GM19043 (cell line): ENCODE results near the gene SLC35E4.

Experiments used
- ATAC-seq: cut with Tn5 transposase; IDR thresholded peaks from one replicate; pipeline ENCODE4 v1.9.1; 2021; ENCODE audit warnings: low read depth; ENCODE audit not compliant: unreplicated experiment

SLC35E4 gene

DNA sequence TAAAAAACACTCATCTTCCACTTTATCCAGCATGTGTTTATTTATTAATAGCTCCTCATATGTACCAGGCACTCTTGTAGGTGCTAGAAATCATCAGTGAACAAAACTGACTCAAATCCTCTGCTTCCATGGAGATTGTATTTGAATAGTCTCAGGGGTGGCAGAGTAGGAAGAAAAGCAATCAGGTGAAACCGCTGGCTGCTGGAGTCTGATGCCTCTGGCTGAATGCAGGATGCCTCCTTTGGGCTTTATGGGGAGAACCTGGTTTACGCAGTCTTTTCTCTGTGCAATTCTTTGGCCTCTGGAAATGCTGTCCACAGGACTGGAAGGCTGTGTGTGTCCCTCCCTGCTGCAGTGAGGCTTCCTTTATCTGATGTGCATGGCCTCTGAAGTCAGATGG, 46.2 kb downstream of the SLC35E4 start:
- ATAC-seq, result no peak

GRCh38 chr22:30685178-30685577, 49.6 kb downstream of the SLC35E4 start:
- no peak for ATAC-seq

- ATAC-seq, result no peak
Observed at GRCh38 chr22:30687358-30687757, 51.8 kb downstream of the SLC35E4 start.

DNA sequence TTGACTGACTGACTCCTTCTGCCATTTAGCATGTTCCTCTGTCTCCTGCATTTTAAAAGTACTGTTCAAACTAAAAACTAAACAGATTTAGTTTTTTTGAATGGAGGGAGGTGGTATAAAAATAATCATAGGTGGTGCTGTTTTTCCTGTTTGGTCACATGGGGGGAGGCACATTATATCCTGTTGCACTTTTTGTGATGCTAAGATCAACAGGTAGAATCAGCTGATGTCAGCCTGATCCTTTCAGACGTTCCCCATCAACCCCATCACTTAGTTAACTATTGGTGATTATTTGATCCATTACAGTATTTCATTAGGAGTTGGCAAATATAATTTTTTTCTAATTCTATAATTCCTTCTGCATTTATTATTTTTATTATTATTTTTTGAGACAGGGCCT, 54.0 kb downstream of the SLC35E4 start:
- no peak for ATAC-seq

DNA sequence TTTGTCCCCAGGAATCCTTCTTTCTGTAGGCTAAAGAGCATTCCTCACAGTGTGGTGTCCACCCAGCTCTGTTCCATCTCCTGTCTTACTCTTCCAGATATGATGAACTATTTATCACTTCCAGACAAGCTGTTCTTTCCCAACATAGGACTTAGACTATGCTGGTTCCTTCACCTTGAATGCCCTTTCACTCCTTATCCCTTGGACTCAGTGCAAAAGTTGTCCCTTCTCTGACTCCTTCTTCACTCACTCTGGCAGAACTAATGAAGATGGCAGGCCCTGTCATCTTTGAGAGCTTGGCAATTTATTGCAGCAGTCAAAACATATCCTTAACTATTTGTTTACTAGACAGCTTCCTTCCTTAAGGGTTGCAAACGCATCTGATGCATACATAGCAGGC, 55.6 kb downstream of the SLC35E4 start:
- no peak for ATAC-seq

GRCh38 chr22:30694171-30694639, 58.6 kb downstream of the SLC35E4 start:
- ATAC-seq, result no peak

DNA sequence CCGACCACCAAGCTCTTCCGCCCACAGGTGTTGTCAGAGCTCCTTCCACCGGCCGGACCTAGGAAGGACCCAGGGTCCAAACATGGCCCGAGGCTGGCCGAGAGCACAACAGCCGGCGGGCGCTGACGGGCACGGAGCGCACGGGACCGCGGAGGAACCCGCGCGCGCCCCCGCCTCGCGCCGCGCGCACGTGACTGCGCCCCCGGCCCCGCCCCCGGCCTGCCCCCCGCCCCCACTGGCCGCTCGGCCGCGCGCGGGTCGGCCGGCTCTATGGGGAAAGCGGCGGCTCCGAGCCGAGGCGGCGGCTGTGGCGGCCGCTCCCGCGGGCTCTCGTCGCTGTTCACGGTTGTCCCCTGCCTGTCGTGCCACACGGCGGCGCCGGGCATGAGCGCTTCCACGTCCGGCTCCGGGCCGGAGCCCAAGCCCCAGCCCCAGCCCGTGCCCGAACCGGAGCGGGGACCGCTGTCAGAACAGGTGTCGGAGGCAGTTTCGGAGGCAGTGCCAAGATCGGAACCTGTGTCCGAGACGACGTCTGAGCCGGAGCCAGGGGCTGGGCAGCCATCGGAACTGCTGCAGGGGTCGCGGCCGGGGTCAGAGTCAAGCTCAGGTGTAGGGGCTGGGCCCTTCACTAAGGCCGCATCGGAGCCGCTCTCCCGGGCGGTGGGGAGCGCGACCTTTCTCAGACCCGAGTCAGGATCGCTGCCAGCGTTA, 59.2 kb downstream of the SLC35E4 start, which contains the start of gene OSBP2:
TSS of gene OSBP2 (plus strand) at position 235 of the 711 bp plus-strand sequence. CDS start at position 271, 36 bp downstream.
- no peak for ATAC-seq

DNA sequence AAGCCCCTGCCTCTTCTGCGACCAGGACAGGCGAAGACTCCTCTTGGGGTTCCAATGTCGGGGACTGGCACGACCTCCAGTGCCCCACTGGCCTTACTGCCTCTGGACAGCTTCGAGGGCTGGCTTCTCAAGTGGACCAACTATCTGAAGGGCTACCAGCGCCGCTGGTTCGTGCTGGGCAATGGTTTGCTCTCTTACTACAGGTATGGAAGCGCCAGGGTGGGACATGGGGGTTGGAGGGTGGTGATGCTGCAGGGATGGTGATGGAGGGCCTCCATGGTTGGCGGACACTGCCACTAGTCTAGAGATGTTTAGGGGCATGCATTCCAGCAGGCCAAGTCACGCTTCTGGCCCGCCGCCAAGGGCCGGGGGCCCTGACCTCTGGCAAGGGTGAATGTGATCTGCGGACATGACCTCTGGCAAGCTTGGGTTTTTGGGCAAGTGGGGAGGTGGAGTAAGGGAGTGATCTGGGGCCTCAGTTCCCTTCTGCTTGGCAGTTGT, 59.8 kb downstream of the SLC35E4 start:
- no peak for ATAC-seq

DNA sequence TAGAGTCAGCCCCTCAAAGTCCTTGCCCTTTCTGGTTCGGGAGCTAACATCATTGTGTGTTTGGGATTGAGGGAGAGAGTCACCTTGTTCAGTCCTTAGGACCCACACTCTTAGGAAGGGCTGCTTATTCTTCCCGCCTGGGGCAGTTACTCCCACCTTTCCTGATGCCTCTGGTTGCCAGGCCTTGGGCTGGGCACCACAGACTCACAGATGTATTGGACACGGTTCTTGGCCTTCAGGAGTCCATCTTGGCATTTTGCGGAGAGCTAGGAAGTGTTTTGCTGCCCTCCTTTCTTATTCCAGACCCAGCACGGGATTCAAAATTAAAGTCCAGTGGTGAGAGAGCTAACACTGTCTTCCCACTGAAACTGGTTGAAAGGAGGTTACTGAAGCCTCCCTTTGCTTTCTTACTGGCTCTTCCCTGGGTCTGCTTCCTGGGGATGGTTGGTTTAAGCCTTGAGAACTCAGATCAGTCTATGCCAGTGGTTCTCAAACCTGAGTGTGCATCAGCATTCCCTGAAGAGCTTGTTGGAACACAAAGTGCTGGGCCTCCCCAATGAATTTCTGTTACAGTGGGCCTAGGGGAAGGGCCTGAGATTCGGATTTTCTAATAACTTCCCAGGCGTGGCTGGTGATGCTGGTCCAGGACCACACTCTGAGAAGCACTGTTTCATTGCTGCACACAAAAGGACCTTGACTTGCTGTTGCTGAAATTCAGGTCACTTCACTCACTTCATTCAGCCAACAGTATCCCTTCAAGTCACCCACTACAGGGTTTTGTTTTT, 60.5 kb downstream of the SLC35E4 start:
- no peak for ATAC-seq
